KMS-11 (cell line): ENCODE data around the gene GCKR.

Source experiments
- H2AFZ ChIP-seq: fragments of 200-600 bp; sonication (generic); 2 replicates; pipeline ENCODE4 v1.6.1; 2016; ENCODE audit warnings: antibody characterized with exemption, mixed run types, low read depth
- H3K27ac ChIP-seq: fragments of 200-600 bp; sonication (generic); 2 replicates; pipeline ENCODE4 v1.6.1; 2016; ENCODE audit warnings: mild to moderate bottlenecking, mixed run types
- H3K27me3 ChIP-seq: fragments of 200-600 bp; sonication (generic); 2 replicates; pipeline ENCODE4 v1.6.1; 2017; ENCODE audit warnings: mild to moderate bottlenecking, low read depth, mixed run types, moderate library complexity; ENCODE audit not compliant: insufficient read depth
- H3K36me3 ChIP-seq: fragments of 200-600 bp; sonication (generic); 2 replicates; pipeline ENCODE4 v1.6.1; 2017; ENCODE audit warnings: mild to moderate bottlenecking, mixed run types; ENCODE audit not compliant: insufficient read depth
- H3K4me1 ChIP-seq: fragments of 200-600 bp; sonication (generic); 2 replicates; pipeline ENCODE4 v1.6.1; 2016; ENCODE audit warnings: mild to moderate bottlenecking, low read depth, mixed run types; ENCODE audit not compliant: poor library complexity, severe bottlenecking
- H3K4me2 ChIP-seq: fragments of 200-600 bp; sonication (generic); 2 replicates; pipeline ENCODE4 v1.7.0; 2016; ENCODE audit warnings: mild to moderate bottlenecking, mixed run types
- H3K4me3 ChIP-seq: fragments of 200-600 bp; sonication (generic); IDR thresholded peaks from 2 replicates; pipeline ENCODE4 v1.6.1; 2017; ENCODE audit warnings: low read depth, low read length, mixed read lengths; ENCODE audit not compliant: insufficient read depth
- H3K79me2 ChIP-seq: fragments of 200-600 bp; sonication (generic); 2 replicates; pipeline ENCODE4 v1.6.1; 2016; ENCODE audit warnings: low read depth, mixed run types; ENCODE audit not compliant: insufficient read depth
- H3K9ac ChIP-seq: fragments of 200-600 bp; sonication (generic); 2 replicates; pipeline ENCODE4 v1.6.1; 2016; ENCODE audit warnings: mild to moderate bottlenecking, mixed run types
- H4K20me1 ChIP-seq: fragments of 200-600 bp; sonication (generic); 2 replicates; pipeline ENCODE4 v1.6.1; 2016; ENCODE audit warnings: mild to moderate bottlenecking, mixed run types; ENCODE audit not compliant: insufficient read depth
- CTCF ChIP-seq: fragments of 200-600 bp; sonication (generic); conservative IDR thresholded peaks from 2 replicates; pipeline ENCODE4 v1.6.1; 2017; ENCODE audit warnings: low read depth, mild to moderate bottlenecking, antibody characterized with exemption, low read length, moderate library complexity, mixed read lengths

GCKR gene

GRCh38 chr2:27494284-27494943 is 2.2 kb upstream of the GCKR start:
- Histone ChIP-seq H3K79me2 (no peaks in the 10 kb centered on the region), H4K20me1 (no peaks in the 10 kb centered on the region), H2AFZ (no peak overlapping the region), H3K9ac (no peak overlapping the region), H3K4me3 (no peak overlapping the region), H3K4me1 (peaks cover 5% of the 10 kb centered on the region), H3K27me3 (no peaks in the 10 kb centered on the region), H3K36me3 (no peaks in the 10 kb centered on the region), H3K4me2 (no peak overlapping the region), H3K27ac (no peak overlapping the region)
- TF ChIP-seq CTCF, result no peak

GRCh38 chr2:27494944-27495554 is 1.6 kb upstream of the GCKR start, which contains the start of gene FNDC4:
TSS of gene FNDC4 (minus strand) at chr2:27495200. CDS start at chr2:27494679, 521 bp downstream.
- no peaks in the 10 kb centered on the region for H3K36me3 ChIP-seq
- H3K4me3 ChIP-seq, result no peak within 1 kb of the TSS
- H3K9ac ChIP-seq, result no peak within 1 kb of the TSS
- H3K27ac ChIP-seq, result no peak within 1 kb of the TSS
- no peak within 1 kb of the TSS for H3K4me2 ChIP-seq
- no peak for TF ChIP-seq CTCF
- H3K4me1 ChIP-seq, result peaks cover 4% of the 10 kb centered on the region
- no peaks in the 10 kb centered on the region for H3K27me3 ChIP-seq
- no peaks in the 10 kb centered on the region for H4K20me1 ChIP-seq
- no peaks in the 10 kb centered on the region for H3K79me2 ChIP-seq
- H2AFZ ChIP-seq, result no peak within 1 kb of the TSS

GRCh38 chr2:27495840-27496356 is 741 bp upstream of the GCKR start:
- H3K4me2 ChIP-seq, result no peak overlapping the region
- H4K20me1 ChIP-seq, result no peaks in the 10 kb centered on the region
- H2AFZ ChIP-seq, result no peak overlapping the region
- H3K79me2 ChIP-seq, result no peaks in the 10 kb centered on the region
- no peak for TF ChIP-seq CTCF
- H3K27me3 ChIP-seq, result no peaks in the 10 kb centered on the region
- H3K9ac ChIP-seq, result no peak overlapping the region
- H3K27ac ChIP-seq, result no peak overlapping the region
- no peaks in the 10 kb centered on the region for H3K4me1 ChIP-seq
- H3K36me3 ChIP-seq, result no peaks in the 10 kb centered on the region
- no peak overlapping the region for H3K4me3 ChIP-seq

GRCh38 chr2:27497288-27497627 is 619 bp downstream of the GCKR start:
- H3K36me3 ChIP-seq, result no peaks in the 10 kb centered on the region
- H3K4me1 ChIP-seq, result no peaks in the 10 kb centered on the region
- H4K20me1 ChIP-seq, result no peaks in the 10 kb centered on the region
- H3K27me3 ChIP-seq, result no peaks in the 10 kb centered on the region
- no peak for TF ChIP-seq CTCF
- H3K27ac ChIP-seq, result no peak overlapping the region
- H2AFZ ChIP-seq, result no peak overlapping the region
- H3K9ac ChIP-seq, result no peak overlapping the region
- no peak overlapping the region for H3K4me3 ChIP-seq
- H3K4me2 ChIP-seq, result no peak overlapping the region
- no peaks in the 10 kb centered on the region for H3K79me2 ChIP-seq
